NB4 (cell line): ENCODE results near the gene SPNS3.

Experiments used
- MAX ChIP-seq: IDR thresholded peaks from 2 replicates; pipeline ENCODE4 v1.6.1; 2011; ENCODE audit warnings: low read depth, low read length
- POLR2A ChIP-seq: IDR thresholded peaks from 2 replicates; pipeline ENCODE4 v1.6.1; 2011; ENCODE audit warnings: mild to moderate bottlenecking; ENCODE audit not compliant: insufficient read length; ENCODE audit errors: extremely low read depth
- TF ChIP-seq, protein P1 (sequence below): IDR thresholded peaks from one replicate; pipeline ENCODE4 v1.5.1; 2012; ENCODE audit warnings: low read depth, low read length

DNA sequence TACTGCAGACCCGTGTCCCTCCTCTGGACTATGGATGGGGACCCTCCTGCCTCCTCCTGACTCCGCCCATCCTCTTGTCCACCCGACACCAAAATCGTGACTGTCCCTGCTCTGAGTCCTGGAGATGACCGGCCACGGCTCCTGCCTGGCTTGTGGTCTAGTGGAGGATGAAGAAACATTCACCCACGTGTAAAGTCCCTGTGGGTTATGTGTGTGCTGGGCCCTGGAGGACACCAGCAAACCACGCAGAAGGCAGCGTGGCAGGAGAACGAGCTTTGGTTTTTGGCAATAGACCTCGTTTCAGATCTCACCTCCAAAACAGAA, 76.8 kb downstream of the SPNS3 start:
- TF ChIP-seq, protein P1, sequence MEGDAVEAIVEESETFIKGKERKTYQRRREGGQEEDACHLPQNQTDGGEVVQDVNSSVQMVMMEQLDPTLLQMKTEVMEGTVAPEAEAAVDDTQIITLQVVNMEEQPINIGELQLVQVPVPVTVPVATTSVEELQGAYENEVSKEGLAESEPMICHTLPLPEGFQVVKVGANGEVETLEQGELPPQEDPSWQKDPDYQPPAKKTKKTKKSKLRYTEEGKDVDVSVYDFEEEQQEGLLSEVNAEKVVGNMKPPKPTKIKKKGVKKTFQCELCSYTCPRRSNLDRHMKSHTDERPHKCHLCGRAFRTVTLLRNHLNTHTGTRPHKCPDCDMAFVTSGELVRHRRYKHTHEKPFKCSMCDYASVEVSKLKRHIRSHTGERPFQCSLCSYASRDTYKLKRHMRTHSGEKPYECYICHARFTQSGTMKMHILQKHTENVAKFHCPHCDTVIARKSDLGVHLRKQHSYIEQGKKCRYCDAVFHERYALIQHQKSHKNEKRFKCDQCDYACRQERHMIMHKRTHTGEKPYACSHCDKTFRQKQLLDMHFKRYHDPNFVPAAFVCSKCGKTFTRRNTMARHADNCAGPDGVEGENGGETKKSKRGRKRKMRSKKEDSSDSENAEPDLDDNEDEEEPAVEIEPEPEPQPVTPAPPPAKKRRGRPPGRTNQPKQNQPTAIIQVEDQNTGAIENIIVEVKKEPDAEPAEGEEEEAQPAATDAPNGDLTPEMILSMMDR = no peak
- TF ChIP-seq MAX (no peak), POLR2A (no peak)
